Trophoblast cell (in vitro differentiated cells and primary cell): ENCODE measurements around the gene PODN.

ENCODE experiments used
- DNase-seq, 2 donors: peaks; one replicate each; pipeline ENCODE4 v3.0.0-alpha.2; 2016
- H2AFZ ChIP-seq: 2 replicates; pipeline ENCODE4 v1.6.1; 2013; ENCODE audit warnings: low read length, moderate library complexity, mild to moderate bottlenecking; ENCODE audit not compliant: insufficient read depth, poor library complexity
- H2AK5ac ChIP-seq: 2 replicates; pipeline ENCODE4 v1.6.1; 2013; ENCODE audit warnings: mild to moderate bottlenecking, low read length
- H2BK120ac ChIP-seq: 2 replicates; pipeline ENCODE4 v1.6.1; 2013; ENCODE audit warnings: low read length, mild to moderate bottlenecking, moderate library complexity; ENCODE audit not compliant: insufficient read depth, poor library complexity
- H2BK12ac ChIP-seq: 2 replicates; pipeline ENCODE4 v1.6.1; 2013; ENCODE audit warnings: mild to moderate bottlenecking, low read length, moderate library complexity
- H2BK5ac ChIP-seq: 2 replicates; pipeline ENCODE4 v1.6.1; 2013; ENCODE audit warnings: low read length, low read depth, moderate library complexity, mild to moderate bottlenecking; ENCODE audit not compliant: poor library complexity
- H3K14ac ChIP-seq: 2 replicates; pipeline ENCODE4 v1.6.1; 2013; ENCODE audit warnings: mild to moderate bottlenecking, low read length
- H3K18ac ChIP-seq: 2 replicates; pipeline ENCODE4 v1.6.1; 2013; ENCODE audit warnings: mild to moderate bottlenecking, low read length
- H3K23ac ChIP-seq: 2 replicates; pipeline ENCODE4 v1.6.1; 2013; ENCODE audit warnings: low read length
- H3K27ac ChIP-seq: 2 replicates; pipeline ENCODE4 v1.5.1; 2013; ENCODE audit warnings: low read depth, mild to moderate bottlenecking, inconsistent platforms, low read length, moderate library complexity
- H3K27me3 ChIP-seq: 2 replicates; pipeline ENCODE4 v1.6.1; 2013; ENCODE audit warnings: inconsistent platforms, mild to moderate bottlenecking, low read length, moderate library complexity; ENCODE audit not compliant: insufficient read depth
- H3K36me3 ChIP-seq, 2 experiments: 1 replicate in 1 of 2; 2 replicates in 1 of 2; pipeline ENCODE4 v1.6.1; 2013; ENCODE audit warnings: low read length in 2 of 2, mild to moderate bottlenecking in 2 of 2, moderate library complexity in 1 of 2; ENCODE audit not compliant: insufficient read depth in 2 of 2, control insufficient read depth in 1 of 2
- H3K4ac ChIP-seq: 2 replicates; pipeline ENCODE4 v1.6.1; 2013; ENCODE audit warnings: low read depth, mild to moderate bottlenecking, low read length, moderate library complexity
- H3K4me1 ChIP-seq, 2 experiments: 1 replicate in 1 of 2; 2 replicates in 1 of 2; pipeline ENCODE4 v1.6.1; 2013; ENCODE audit warnings: low read length in 2 of 2, mild to moderate bottlenecking in 2 of 2, moderate library complexity in 1 of 2; ENCODE audit not compliant: insufficient read depth in 2 of 2, control insufficient read depth in 1 of 2
- H3K4me2 ChIP-seq: 2 replicates; pipeline ENCODE4 v1.6.1; 2013; ENCODE audit warnings: inconsistent platforms, mild to moderate bottlenecking, low read length, moderate library complexity
- H3K4me3 ChIP-seq: 2 replicates; pipeline ENCODE4 v1.5.1; 2013; ENCODE audit warnings: mild to moderate bottlenecking, low read depth, low read length, inconsistent platforms
- H3K79me1 ChIP-seq: one replicate; pipeline ENCODE4 v1.6.1; 2013; ENCODE audit warnings: low read length
- H3K79me2 ChIP-seq: 2 replicates; pipeline ENCODE4 v1.6.1; 2013; ENCODE audit warnings: low read length, mild to moderate bottlenecking; ENCODE audit not compliant: control insufficient read depth, insufficient read depth, poor library complexity
- H3K9ac ChIP-seq: 2 replicates; pipeline ENCODE4 v1.6.1; 2013; ENCODE audit warnings: mild to moderate bottlenecking, low read length
- H3K9me3 ChIP-seq: 2 replicates; pipeline ENCODE4 v1.6.1; 2013; ENCODE audit warnings: low read depth, mild to moderate bottlenecking, control low read depth, inconsistent platforms, low read length; ENCODE audit not compliant: insufficient read depth
- H4K12ac ChIP-seq: 2 replicates; pipeline ENCODE4 v1.6.1; 2013; ENCODE audit warnings: low read depth, mild to moderate bottlenecking, low read length, moderate library complexity
- H4K8ac ChIP-seq: 2 replicates; pipeline ENCODE4 v1.6.1; 2013; ENCODE audit warnings: low read depth, mild to moderate bottlenecking, low read length, moderate library complexity
- H4K91ac ChIP-seq: one replicate; pipeline ENCODE4 v1.6.1; 2013; ENCODE audit warnings: low read depth, mild to moderate bottlenecking, low read length, moderate library complexity
- WGBS: extraction: QIAGEN DNeasy Blood & Tissue Kit; methylation state at CpG from one replicate; pipeline ENCODE4 v1.1.7; 2013; ENCODE audit warnings: missing lambda C conversion rate; ENCODE audit not compliant: insufficient read length, insufficient coverage; ENCODE audit errors: extremely low coverage; 5-methylcytosine and 5-hydroxymethylcytosine counted together

The PODN gene

GRCh38 chr1:53071915-53072314 lies 9.9 kb downstream of the PODN start:
- Histone ChIP-seq H3K4me1 (no peaks in the 10 kb centered on the region), H2BK5ac (no peak overlapping the region), H4K12ac (no peak overlapping the region), H3K27me3 (no peaks in the 10 kb centered on the region), H3K79me1 (no peaks in the 10 kb centered on the region), H3K9ac (no peak overlapping the region), H3K14ac (no peak overlapping the region), H3K27ac (no peak overlapping the region), H2BK120ac (no peak overlapping the region), H3K4me3 (no peak overlapping the region), H3K79me2 (no peaks in the 10 kb centered on the region), H2BK12ac (no peak overlapping the region), H3K4ac (no peak overlapping the region), H2AK5ac (no peak overlapping the region), H3K4me2 (no peak overlapping the region), H3K23ac (no peak overlapping the region), H2AFZ (no peak overlapping the region), H3K36me3 (no peaks in the 10 kb centered on the region), H3K18ac (no peak overlapping the region), H3K9me3 (no peaks in the 10 kb centered on the region), H4K91ac (no peak overlapping the region), H4K8ac (no peak overlapping the region)
- DNase-seq: no peak
- WGBS: no CpG with 5 or more reads among the region's 1 CpG

DNA sequence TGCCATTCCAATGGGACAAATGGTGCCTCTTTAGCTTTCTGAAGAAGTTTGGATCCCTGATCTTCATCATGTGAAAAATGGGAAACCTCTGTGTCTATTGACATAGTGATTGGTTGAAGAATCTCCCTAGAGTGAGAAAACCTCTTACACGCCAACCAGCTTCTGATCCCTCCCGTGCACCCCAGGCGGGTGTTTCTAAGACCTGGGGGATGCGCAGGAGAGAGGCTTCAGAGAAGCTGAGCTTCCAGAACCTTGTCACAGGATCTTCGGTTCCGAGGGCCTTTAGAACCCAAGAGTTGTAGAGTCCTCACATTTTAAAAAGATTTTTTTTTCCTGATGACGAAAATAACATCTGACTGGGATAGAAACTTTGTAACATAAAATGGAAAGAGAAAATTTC lies 11.3 kb downstream of the PODN start:
- H3K36me3 ChIP-seq: no peaks in the 10 kb centered on the region
- no peak overlapping the region for H3K9ac ChIP-seq
- H2BK5ac ChIP-seq: no peak overlapping the region
- H3K4ac ChIP-seq: no peak overlapping the region
- no peak overlapping the region for H2BK12ac ChIP-seq
- no peaks in the 10 kb centered on the region for H3K79me2 ChIP-seq
- no peak overlapping the region for H3K4me3 ChIP-seq
- no peak overlapping the region for H4K91ac ChIP-seq
- H3K9me3 ChIP-seq: no peaks in the 10 kb centered on the region
- no peak overlapping the region for H2AK5ac ChIP-seq
- no peaks in the 10 kb centered on the region for H3K4me1 ChIP-seq
- H3K27ac ChIP-seq: no peak overlapping the region
- H4K8ac ChIP-seq: no peak overlapping the region
- no peak overlapping the region for H3K4me2 ChIP-seq
- no peak for DNase-seq
- no peak overlapping the region for H2AFZ ChIP-seq
- H3K23ac ChIP-seq: no peak overlapping the region
- no peak overlapping the region for H3K14ac ChIP-seq
- no peak overlapping the region for H2BK120ac ChIP-seq
- WGBS: no CpG with 5 or more reads among the region's 7 CpGs
- no peaks in the 10 kb centered on the region for H3K27me3 ChIP-seq
- H3K79me1 ChIP-seq: no peaks in the 10 kb centered on the region
- no peak overlapping the region for H4K12ac ChIP-seq
- no peak overlapping the region for H3K18ac ChIP-seq

DNA sequence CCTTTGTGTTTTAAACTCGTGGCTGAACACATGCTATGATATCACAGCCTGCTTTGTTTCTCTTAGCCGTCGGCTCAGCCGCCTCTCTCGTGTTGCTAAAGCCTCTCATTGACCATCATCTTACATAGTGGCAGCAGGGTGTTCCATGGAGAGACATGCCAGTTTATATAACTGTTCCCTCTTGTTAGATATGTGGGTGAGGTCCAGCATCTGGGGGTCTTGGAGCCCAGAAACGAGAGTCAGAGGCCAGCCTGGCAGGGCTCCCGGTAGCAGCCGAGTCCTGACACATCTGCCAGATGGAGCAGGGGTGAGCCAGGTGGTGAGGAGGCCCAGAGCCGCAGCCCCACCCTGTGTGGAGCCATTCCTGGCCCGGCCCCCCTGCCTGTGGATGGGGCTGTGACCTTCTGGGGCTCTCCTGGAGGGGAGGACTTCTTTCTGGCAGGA lies 11.9 kb downstream of the PODN start:
- Histone ChIP-seq H4K12ac (no peak overlapping the region), H2BK5ac (no peak overlapping the region), H3K79me2 (no peaks in the 10 kb centered on the region), H3K4me1 (no peaks in the 10 kb centered on the region), H3K36me3 (no peaks in the 10 kb centered on the region), H3K14ac (no peak overlapping the region), H4K8ac (no peak overlapping the region), H3K23ac (no peak overlapping the region), H2AFZ (no peak overlapping the region), H2BK12ac (no peak overlapping the region), H3K4me3 (no peak overlapping the region), H3K4ac (no peak overlapping the region), H3K9me3 (peaks cover 3% of the 10 kb centered on the region), H2AK5ac (no peak overlapping the region), H3K18ac (no peak overlapping the region), H3K9ac (no peak overlapping the region), H3K4me2 (no peak overlapping the region), H3K27ac (no peak overlapping the region), H2BK120ac (no peak overlapping the region), H3K27me3 (no peaks in the 10 kb centered on the region), H3K79me1 (no peaks in the 10 kb centered on the region), H4K91ac (no peak overlapping the region)
- DNase-seq: no peak
- WGBS: no CpG with 5 or more reads among the region's 10 CpGs

DNA sequence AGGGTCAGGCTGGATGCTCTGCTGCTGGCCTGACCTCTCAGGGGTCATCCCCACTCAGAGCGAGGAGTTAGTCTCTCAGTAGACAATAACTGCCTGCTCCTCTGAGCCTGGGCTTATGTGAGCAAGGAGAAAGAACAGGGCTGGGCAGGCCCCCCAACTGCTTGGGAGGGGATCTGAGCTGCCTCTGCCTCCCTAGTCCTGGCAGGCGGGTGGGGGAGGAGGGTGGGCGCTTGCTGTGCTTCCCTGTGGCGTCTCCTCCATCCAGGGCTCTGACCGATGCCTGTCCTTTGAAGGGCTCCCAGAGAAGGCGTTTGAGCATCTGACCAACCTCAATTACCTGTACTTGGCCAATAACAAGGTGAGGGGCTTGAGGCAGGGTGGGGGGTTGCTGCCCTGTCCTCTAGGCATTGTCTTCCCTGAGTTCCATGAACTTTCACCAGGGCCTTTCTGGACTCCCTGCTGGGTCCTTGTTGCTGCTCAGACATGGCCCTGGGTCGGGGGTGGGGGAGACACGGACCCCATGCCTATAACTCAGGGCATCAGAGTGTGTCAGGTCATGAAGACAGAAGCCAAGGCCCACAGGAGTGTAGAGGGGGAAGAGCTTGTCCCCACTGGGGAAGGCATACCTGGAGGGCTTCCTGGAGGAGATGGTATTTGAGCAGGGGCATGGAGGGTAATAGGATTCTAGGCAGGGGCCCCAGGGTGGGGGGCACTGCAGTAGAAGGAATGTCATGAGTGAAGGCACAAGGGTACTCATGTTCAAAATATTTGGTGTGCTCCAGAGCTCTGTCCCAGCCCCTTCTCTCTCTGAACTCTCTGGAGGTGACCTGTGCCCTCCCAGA lies 12.5 kb downstream of the PODN start:
- Histone ChIP-seq H4K8ac (no peak overlapping the region), H2BK5ac (no peak overlapping the region), H2BK12ac (no peak overlapping the region), H3K4ac (no peak overlapping the region), H3K4me1 (no peaks in the 10 kb centered on the region), H2BK120ac (no peak overlapping the region), H3K23ac (no peak overlapping the region), H3K36me3 (no peaks in the 10 kb centered on the region), H3K27ac (no peak overlapping the region), H4K12ac (no peak overlapping the region), H3K9me3 (peaks cover 4% of the 10 kb centered on the region), H3K14ac (no peak overlapping the region), H3K79me2 (no peaks in the 10 kb centered on the region), H2AK5ac (no peak overlapping the region), H3K79me1 (no peaks in the 10 kb centered on the region), H2AFZ (no peak overlapping the region), H4K91ac (no peak overlapping the region), H3K4me3 (no peak overlapping the region), H3K18ac (no peak overlapping the region), H3K4me2 (no peak overlapping the region), H3K9ac (no peak overlapping the region), H3K27me3 (no peaks in the 10 kb centered on the region)
- WGBS: no CpG with 5 or more reads among the region's 8 CpGs
- DNase-seq: no peak
